BE2C (cell line): Measurements from ENCODE around the gene LDOC1. TPM values are rescaled to one million over a fixed set of nuclear protein-coding genes. Genes with fewer than 3 reads are reported as not detected.
"Not testable (repeated sequence)": the region's sequence is repeated elsewhere in the genome, so short reads cannot be mapped to it uniquely, and the experiment has no call there.

ENCODE experiments used
- DNase-seq: peaks from one replicate; pipeline ENCODE4 v3.0.0-alpha.2; 2020
- H3K27me3 ChIP-seq: fragments of 250-450 bp; sonication (Bioruptor Pico); 2 replicates; pipeline ENCODE4 v1.5.1; 2020; ENCODE audit warnings: mild to moderate bottlenecking
- H3K36me3 ChIP-seq: fragments of 250-450 bp; sonication (Bioruptor Pico); 2 replicates; pipeline ENCODE4 v1.5.1; 2020; ENCODE audit warnings: mild to moderate bottlenecking
- H3K4me1 ChIP-seq: fragments of 250-450 bp; sonication (Bioruptor Pico); 2 replicates; pipeline ENCODE4 v1.5.1; 2020
- H3K4me3 ChIP-seq: 2 replicates; pipeline ENCODE4 v1.5.1; 2011; ENCODE audit warnings: low read depth, low read length
- H3K9me3 ChIP-seq: fragments of 250-450 bp; sonication (Bioruptor Pico); 2 replicates; pipeline ENCODE4 v1.5.1; 2020
- polyA plus RNA-seq: library from polyadenylated mRNA; unstranded; fragments of >200 nt; gene quantifications from one replicate; pipeline ENCODE4 v1.2.1, GENCODE V29; 2012; ENCODE audit warnings: low read depth, missing spikeins; ENCODE audit not compliant: insufficient read length, insufficient read depth
- TF ChIP-seq, protein P1 (sequence below): IDR thresholded peaks from 2 replicates; pipeline ENCODE4 v1.5.1; 2012; ENCODE audit warnings: mild to moderate bottlenecking, low read depth, low read length

Gene LDOC1
- polyA plus RNA-seq, result 87.3 TPM

DNA sequence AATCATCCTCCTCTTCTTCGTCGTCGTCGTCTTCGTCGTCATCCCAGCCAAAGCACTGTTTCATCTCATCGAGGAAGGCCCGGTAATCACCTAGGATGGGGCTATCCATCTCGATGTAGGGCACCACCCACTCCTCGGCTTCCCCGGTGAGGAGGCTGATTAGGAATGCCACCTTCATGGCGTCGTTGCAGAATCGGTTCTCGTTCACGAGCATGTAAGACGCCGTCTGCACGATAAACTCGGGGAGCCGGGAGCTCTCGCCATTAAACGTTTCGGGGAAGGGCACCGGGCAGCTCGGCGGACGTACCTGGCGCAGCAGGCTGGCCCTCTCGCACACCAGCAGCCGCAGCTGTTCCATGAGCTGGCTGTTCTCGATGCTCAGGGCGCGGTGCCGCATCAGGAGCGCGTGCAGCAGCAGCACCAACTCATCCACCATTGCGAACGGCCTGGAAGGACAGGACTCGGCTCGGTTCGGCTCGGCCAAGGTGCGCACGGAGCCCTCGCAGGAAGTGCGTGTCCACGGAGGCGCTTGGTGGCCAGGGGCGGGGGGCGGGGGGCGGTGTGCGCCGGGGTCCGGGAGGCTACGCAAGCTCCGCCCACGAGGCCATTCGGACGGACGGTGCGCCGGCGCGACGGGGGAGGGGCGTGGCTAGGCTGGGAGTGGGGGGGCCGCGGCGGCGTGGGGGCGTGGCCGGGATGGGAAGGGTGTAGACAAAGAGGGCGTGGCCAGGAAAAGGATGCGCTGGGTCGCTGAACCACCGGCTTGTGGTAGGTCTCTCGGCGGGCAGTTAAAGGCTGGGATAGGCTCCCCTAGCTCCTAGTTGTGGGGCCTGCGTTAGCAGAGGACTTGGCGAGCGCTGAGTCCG is at the start of gene LDOC1:
LDOC1 (minus strand) TSS at position 544 of the 866 bp plus-strand sequence; CDS start at position 436, 108 bp downstream.
- peak; percentile 90 for DNase-seq
- TF ChIP-seq, protein P1, sequence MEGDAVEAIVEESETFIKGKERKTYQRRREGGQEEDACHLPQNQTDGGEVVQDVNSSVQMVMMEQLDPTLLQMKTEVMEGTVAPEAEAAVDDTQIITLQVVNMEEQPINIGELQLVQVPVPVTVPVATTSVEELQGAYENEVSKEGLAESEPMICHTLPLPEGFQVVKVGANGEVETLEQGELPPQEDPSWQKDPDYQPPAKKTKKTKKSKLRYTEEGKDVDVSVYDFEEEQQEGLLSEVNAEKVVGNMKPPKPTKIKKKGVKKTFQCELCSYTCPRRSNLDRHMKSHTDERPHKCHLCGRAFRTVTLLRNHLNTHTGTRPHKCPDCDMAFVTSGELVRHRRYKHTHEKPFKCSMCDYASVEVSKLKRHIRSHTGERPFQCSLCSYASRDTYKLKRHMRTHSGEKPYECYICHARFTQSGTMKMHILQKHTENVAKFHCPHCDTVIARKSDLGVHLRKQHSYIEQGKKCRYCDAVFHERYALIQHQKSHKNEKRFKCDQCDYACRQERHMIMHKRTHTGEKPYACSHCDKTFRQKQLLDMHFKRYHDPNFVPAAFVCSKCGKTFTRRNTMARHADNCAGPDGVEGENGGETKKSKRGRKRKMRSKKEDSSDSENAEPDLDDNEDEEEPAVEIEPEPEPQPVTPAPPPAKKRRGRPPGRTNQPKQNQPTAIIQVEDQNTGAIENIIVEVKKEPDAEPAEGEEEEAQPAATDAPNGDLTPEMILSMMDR, result no peak
- Histone ChIP-seq H3K36me3 (no peaks in the 10 kb centered on the region), H3K27me3 (no peaks in the 10 kb centered on the region), H3K9me3 (no peaks in the 10 kb centered on the region), H3K4me3 (peak within 1 kb of the TSS; percentile 71), H3K4me1 (no peaks in the 10 kb centered on the region)

- Histone ChIP-seq H3K4me3 (no peak overlapping the region), H3K4me1 (no peaks in the 10 kb centered on the region), H3K27me3 (no peaks in the 10 kb centered on the region), H3K9me3 (no peaks in the 10 kb centered on the region), H3K36me3 (no peaks in the 10 kb centered on the region)
- DNase-seq, result no peak
- TF ChIP-seq, protein P1, result no peak
Observed at GRCh38 chrX:141221611-141222010, 44.7 kb upstream of the LDOC1 start.

DNA sequence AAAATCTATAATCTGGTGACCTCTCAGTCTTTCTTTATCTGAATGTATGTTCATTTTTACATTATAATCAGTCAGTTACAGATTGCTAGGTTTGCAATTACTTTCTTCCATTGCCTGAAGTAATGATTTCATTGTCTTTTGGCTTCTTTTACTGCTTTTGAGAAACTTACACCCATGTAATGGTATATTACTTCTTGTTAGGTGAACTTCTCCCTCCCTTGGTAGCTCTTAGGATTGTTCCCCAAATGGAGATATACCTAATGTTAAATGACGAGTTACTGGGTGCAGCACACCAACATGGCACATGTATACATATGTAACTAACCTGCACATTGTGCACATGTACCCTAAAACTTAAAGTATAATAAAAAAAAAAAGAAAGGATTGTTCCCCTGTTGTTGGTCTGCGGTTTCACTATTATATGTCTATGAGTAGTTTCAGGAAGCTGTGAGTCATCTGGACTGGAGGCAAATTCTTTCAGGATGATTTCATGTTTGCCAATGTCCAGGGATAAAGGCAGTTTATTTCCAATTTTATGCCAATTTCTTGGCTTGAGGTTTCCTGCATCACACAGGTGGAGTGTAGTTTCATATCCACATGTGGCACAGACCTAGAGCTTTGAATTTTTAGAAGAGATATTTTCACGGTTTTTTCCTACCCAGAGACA is 43.5 kb upstream of the LDOC1 start:
- no peak for DNase-seq
- no peaks in the 10 kb centered on the region for H3K36me3 ChIP-seq
- H3K9me3 ChIP-seq, result no peaks in the 10 kb centered on the region
- no peak overlapping the region for H3K4me3 ChIP-seq
- H3K27me3 ChIP-seq, result no peaks in the 10 kb centered on the region
- TF ChIP-seq, protein P1, result no peak
- no peaks in the 10 kb centered on the region for H3K4me1 ChIP-seq

- Histone ChIP-seq H3K9me3 (no peaks in the 10 kb centered on the region), H3K36me3 (no peaks in the 10 kb centered on the region), H3K4me3 (no peak overlapping the region), H3K4me1 (no peaks in the 10 kb centered on the region), H3K27me3 (no peaks in the 10 kb centered on the region)
- TF ChIP-seq, protein P1, result no peak
- no peak for DNase-seq
Observed at GRCh38 chrX:141214196-141214595, 37.3 kb upstream of the LDOC1 start.

GRCh38 chrX:141201962-141202361 is 25.0 kb upstream of the LDOC1 start:
- TF ChIP-seq, protein P1, result no peak
- Histone ChIP-seq H3K36me3 (no peaks in the 10 kb centered on the region), H3K4me3 (no peak overlapping the region), H3K9me3 (no peaks in the 10 kb centered on the region), H3K4me1 (no peaks in the 10 kb centered on the region), H3K27me3 (no peaks in the 10 kb centered on the region)
- DNase-seq, result no peak

DNA sequence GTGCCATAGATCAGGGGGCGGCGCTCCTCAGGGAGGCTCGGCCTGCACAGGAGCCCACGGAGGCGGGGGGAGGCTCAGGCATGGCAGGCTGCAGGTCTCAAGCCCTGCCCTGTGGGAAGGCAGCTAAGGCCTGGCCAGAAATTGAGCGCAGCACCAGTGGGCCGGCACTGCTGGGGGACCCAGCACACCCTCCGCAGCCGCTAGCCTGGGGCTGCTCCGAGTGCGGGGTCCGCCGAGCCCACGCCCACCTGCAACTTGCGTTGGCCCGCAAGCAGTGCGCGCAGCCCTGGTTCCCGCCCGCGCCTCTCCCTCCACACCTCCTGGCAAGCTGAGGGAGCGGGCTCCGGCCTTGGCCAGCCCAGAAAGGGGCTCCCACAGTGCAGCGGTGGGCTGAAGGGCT is 11.6 kb upstream of the LDOC1 start:
- not testable (repeated sequence) for DNase-seq, H3K4me3 ChIP-seq, H3K27me3 ChIP-seq, H3K36me3 ChIP-seq, H3K9me3 ChIP-seq, H3K4me1 ChIP-seq
